ENCODE measurements around the gene PTPRO. TPM values are rescaled to one million over a fixed set of nuclear protein-coding genes. Genes with fewer than 3 reads are reported as not detected.

Gene PTPRO
- total and polyA plus RNA-seq, 10 of the 15 experiments (the other 5 are each of a cell fraction or from before 2014, with no cell fraction given): 1.2 to 5.3 (median 3.5) TPM

GRCh38 chr12:15488481-15488880 is 166.2 kb downstream of the PTPRO start:
- no peak overlapping the region for H2AFZ ChIP-seq (ENCODE audit: control insufficient read depth, low read depth, low read length)
- no peak overlapping the region for H3K27ac ChIP-seq (ENCODE audit: control insufficient read depth, insufficient read depth)
- in situ Hi-C loops (cut with MboI) (no loop called here), intact Hi-C loops (cut with micrococcal nuclease; ENCODE audit: unreplicated experiment) (no loop called here)
- H3K36me3 ChIP-seq (ENCODE audit: control insufficient read depth in 2 of 2, insufficient read depth in 2 of 2, low read length in 1 of 2): no peaks in the 10 kb centered on the region
- no peaks in the 10 kb centered on the region for H4K20me1 ChIP-seq (ENCODE audit: control insufficient read depth, insufficient read depth)
- TF ChIP-seq, protein P1, sequence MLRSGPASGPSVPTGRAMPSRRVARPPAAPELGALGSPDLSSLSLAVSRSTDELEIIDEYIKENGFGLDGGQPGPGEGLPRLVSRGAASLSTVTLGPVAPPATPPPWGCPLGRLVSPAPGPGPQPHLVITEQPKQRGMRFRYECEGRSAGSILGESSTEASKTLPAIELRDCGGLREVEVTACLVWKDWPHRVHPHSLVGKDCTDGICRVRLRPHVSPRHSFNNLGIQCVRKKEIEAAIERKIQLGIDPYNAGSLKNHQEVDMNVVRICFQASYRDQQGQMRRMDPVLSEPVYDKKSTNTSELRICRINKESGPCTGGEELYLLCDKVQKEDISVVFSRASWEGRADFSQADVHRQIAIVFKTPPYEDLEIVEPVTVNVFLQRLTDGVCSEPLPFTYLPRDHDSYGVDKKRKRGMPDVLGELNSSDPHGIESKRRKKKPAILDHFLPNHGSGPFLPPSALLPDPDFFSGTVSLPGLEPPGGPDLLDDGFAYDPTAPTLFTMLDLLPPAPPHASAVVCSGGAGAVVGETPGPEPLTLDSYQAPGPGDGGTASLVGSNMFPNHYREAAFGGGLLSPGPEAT (IDR thresholded peaks at IDR 0.05; ENCODE audit: low read depth): no peak
- TF ChIP-seq SMARCA5 (IDR thresholded peaks at IDR 0.05) (no peak), ZBTB11 (CRISPR knock-in tag; IDR thresholded peaks at IDR 0.05) (no peak), HCFC1 (IDR thresholded peaks at IDR 0.05; ENCODE audit: low read length) (no peak), KAT2A (conservative IDR thresholded peaks at IDR 0.05; ENCODE audit: control insufficient read depth, low read depth, low read length) (no peak), NFYA (IDR thresholded peaks at IDR 0.05; ENCODE audit: borderline replicate concordance, low read depth, low read length) (no peak), ETV6 (conservative IDR thresholded peaks at IDR 0.05 in 1 of 2, IDR thresholded peaks at IDR 0.05 in 1 of 2; ENCODE audit: borderline replicate concordance in 1 of 2, low read depth in 1 of 2) (no peak), MEF2A (IDR thresholded peaks at IDR 0.05; ENCODE audit: insufficient read depth, low read depth, low read length) (no peak), ESRRA (IDR thresholded peaks at IDR 0.05; ENCODE audit: low read length) (no peak), CBX3 (IDR thresholded peaks at IDR 0.05; ENCODE audit: borderline replicate concordance, low read depth) (no peak), YY1 (IDR thresholded peaks at IDR 0.05; ENCODE audit: low read depth, low read length) (no peak), RFX5 (IDR thresholded peaks at IDR 0.05; ENCODE audit: low read depth, low read length) (no peak), RCOR1 (conservative IDR thresholded peaks at IDR 0.05; ENCODE audit: low read depth, low read length) (no peak), POLR2A (IDR thresholded peaks at IDR 0.05; ENCODE audit: low read depth, low read length) (no peak), SIN3A (IDR thresholded peaks at IDR 0.05; ENCODE audit: low read depth, low read length) (no peak), MYC (IDR thresholded peaks at IDR 0.05; ENCODE audit: insufficient read depth, insufficient read length, insufficient replicate concordance, low read length, severe bottlenecking) (no peak), BACH1 (IDR thresholded peaks at IDR 0.05; ENCODE audit: borderline replicate concordance) (no peak)
- no peak overlapping the region for H3K4me3 ChIP-seq
- DNase-seq (ENCODE audit: low read depth, low spot score): no peak
- CTCF ChIA-PET: no interaction called here
- SMC1A ChIA-PET (ENCODE audit: uncharacterized antibody, unreplicated experiment): interaction anchor here (1.1 to 1.2 kb wide), 3 partner anchors 12 to 207 kb away, joined by 3 to 4 read pairs (median 3); no protein-coding TSS in a partner anchor
- POLR2A ChIA-PET: no interaction called here
- H3K9ac ChIP-seq (ENCODE audit: control insufficient read depth, insufficient read depth, low read length): no peak overlapping the region
- H3K4me1 ChIP-seq (ENCODE audit: control insufficient read depth, insufficient read depth, low read length): no peaks in the 10 kb centered on the region
- no peaks in the 10 kb centered on the region for H3K9me3 ChIP-seq (replicated peaks; ENCODE audit: control insufficient read depth, insufficient read depth, low read length)
- no peak overlapping the region for H3K4me2 ChIP-seq (ENCODE audit: control insufficient read depth, insufficient read depth)
- FAIRE-seq: no peak
- no peak for ATAC-seq
- no TSS peak for BruUV-seq (replicated peaks)
- H3K27me3 ChIP-seq (replicated peaks in 1 of 2; ENCODE audit: control insufficient read depth in 2 of 2, insufficient read depth in 2 of 2, low read length in 1 of 2): no peaks in the 10 kb centered on the region
- no peaks in the 10 kb centered on the region for H3K79me2 ChIP-seq (ENCODE audit: control insufficient read depth, insufficient read depth, low read length)
- RAD21 ChIA-PET (ENCODE audit: unreplicated experiment): interaction anchor here (1.3 kb wide), 1 partner anchor 96 kb away, joined by 3 read pairs; no protein-coding TSS in a partner anchor

Measured in GM12878 (cell line).